Measurements from ENCODE around the gene CHCHD6. TPM values are rescaled to one million over a fixed set of nuclear protein-coding genes. Genes with fewer than 3 reads are reported as not detected.

CHCHD6 gene
- total RNA-seq, 1 experiment from 2014 or later: 36.3 TPM

DNA sequence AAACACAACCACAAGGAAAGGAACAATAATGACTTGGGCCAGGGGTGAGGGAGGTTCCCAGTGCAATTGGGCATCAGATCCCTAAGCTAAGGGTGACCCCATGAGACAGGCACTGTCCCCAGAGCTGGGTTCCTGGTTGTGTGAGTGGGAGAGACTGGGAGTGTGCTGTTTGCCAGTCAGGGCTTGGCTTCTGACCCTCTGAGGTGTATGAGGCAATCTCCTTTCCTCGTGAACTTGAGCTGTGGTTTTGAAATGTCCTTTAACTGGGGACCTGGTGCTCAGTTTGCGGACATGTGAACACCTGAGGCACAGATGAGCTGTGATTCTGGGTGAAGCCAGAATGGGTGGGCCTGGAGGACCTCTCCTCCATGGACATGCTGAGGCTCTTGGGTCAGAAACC, 220.4 kb downstream of the CHCHD6 start:
- H3K9ac ChIP-seq (ENCODE audit: low read length): no peak overlapping the region
- no peak overlapping the region for H3K4me3 ChIP-seq (replicated peaks in 1 of 2; ENCODE audit: low read depth in 1 of 2, low read length in 2 of 2)
- BruUV-seq (replicated peaks): no TSS peak
- no peak for DNase-seq (ENCODE audit: low read depth, low spot score)
- H3K9me2 ChIP-seq (ENCODE audit: insufficient read depth): no peaks in the 10 kb centered on the region
- H3K4me2 ChIP-seq (ENCODE audit: low read length): no peak overlapping the region
- H3K27ac ChIP-seq (ENCODE audit: low read depth, low read length): no peak overlapping the region
- RAD21 ChIA-PET (ENCODE audit: low non-redundant PET in 1 of 2, low total read pairs in 2 of 2, uncharacterized antibody in 2 of 2, unreplicated experiment in 2 of 2): no interaction called here
- no peaks in the 10 kb centered on the region for H3K27me3 ChIP-seq (ENCODE audit: insufficient read depth, low read length)
- no peak for ATAC-seq
- H4K20me1 ChIP-seq (ENCODE audit: insufficient read depth): no peaks in the 10 kb centered on the region
- intact Hi-C loops (cut with micrococcal nuclease): no loop called here
- CTCF ChIA-PET: no interaction called here
- no peaks in the 10 kb centered on the region for H3K9me3 ChIP-seq (ENCODE audit: control insufficient read depth in 1 of 2, insufficient read depth in 1 of 2, low read depth in 1 of 2, low read length in 2 of 2)
- POLR2A ChIA-PET: no interaction called here
- H3K36me3 ChIP-seq (ENCODE audit: control insufficient read depth in 1 of 2, insufficient read depth in 2 of 2, low read length in 2 of 2): no peaks in the 10 kb centered on the region
- TF ChIP-seq YY1 (IDR thresholded peaks at IDR 0.05; ENCODE audit: extremely low read depth, insufficient replicate concordance, low read depth, low read length) (no peak), CBX3 (IDR thresholded peaks at IDR 0.05; ENCODE audit: low read depth) (no peak), TCF7L2 (IDR thresholded peaks at IDR 0.05; ENCODE audit: borderline replicate concordance, extremely low read depth, insufficient read depth, insufficient read length) (no peak), EGR1 (IDR thresholded peaks at IDR 0.05; ENCODE audit: low read depth) (no peak), ZNF274 (IDR thresholded peaks at IDR 0.05; ENCODE audit: low read depth, low read length) (no peak)
- H3K4me1 ChIP-seq (ENCODE audit: control insufficient read depth in 1 of 2, insufficient read depth in 2 of 2, low read length in 2 of 2): peaks cover 5 to 16% of the 10 kb centered on the region in 2 experiments; a peak in 3 of 4 replicates
- H2AFZ ChIP-seq (ENCODE audit: low read depth, low read length, poor library complexity, severe bottlenecking): no peak overlapping the region
- H3K79me2 ChIP-seq (ENCODE audit: insufficient read depth, low read length): no peaks in the 10 kb centered on the region

DNA sequence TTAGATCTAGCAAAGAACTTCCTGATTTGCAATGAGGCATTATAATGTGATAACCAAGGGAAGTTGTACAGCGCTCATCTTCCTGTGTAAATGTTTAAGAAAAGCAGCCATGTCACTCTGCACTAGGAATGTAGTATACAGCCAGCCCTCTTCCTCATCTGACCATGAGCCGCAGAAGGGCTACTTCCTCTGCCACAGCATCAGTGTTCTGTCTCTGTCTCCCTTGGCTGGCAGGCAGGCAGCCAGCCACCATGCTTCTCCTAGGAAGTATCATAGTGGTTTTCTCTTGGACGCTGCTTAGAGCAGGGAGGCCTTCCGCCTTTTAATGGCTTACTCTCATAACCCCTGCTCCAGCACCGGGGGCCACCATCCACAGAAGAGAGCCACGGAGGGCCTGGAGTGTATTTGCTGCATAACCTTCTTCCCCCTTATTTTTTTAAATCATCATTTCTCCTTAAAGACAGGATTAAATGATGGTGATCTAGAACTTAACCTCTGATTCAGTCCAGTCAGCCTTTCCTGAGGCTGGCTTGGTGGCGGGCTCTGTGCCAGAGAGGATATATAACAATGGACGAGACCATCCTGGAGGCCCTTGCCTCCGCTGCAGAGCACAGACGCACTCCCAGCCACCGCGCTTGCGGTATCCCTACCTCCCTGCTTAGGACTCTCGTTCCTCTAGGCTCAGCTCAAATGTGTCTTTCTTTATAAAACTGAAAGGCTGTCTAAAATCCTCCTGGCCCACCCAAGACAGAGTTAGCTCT, 221.6 kb downstream of the CHCHD6 start:
- Histone ChIP-seq H3K4me2 (ENCODE audit: low read length) (no peak overlapping the region), H3K27me3 (ENCODE audit: insufficient read depth, low read length) (no peaks in the 10 kb centered on the region), H3K27ac (ENCODE audit: low read depth, low read length) (no peak overlapping the region), H3K9me3 (ENCODE audit: control insufficient read depth in 1 of 2, insufficient read depth in 1 of 2, low read depth in 1 of 2, low read length in 2 of 2) (no peaks in the 10 kb centered on the region), H3K9ac (ENCODE audit: low read length) (no peak overlapping the region), H3K4me3 (replicated peaks in 1 of 2; ENCODE audit: low read depth in 1 of 2, low read length in 2 of 2) (no peak overlapping the region), H4K20me1 (ENCODE audit: insufficient read depth) (no peaks in the 10 kb centered on the region), H3K36me3 (ENCODE audit: control insufficient read depth in 1 of 2, insufficient read depth in 2 of 2, low read length in 2 of 2) (no peaks in the 10 kb centered on the region), H3K4me1 (ENCODE audit: control insufficient read depth in 1 of 2, insufficient read depth in 2 of 2, low read length in 2 of 2) (peaks cover 5 to 16% of the 10 kb centered on the region in 2 experiments; a peak in 3 of 4 replicates), H2AFZ (ENCODE audit: low read depth, low read length, poor library complexity, severe bottlenecking) (no peak overlapping the region), H3K9me2 (ENCODE audit: insufficient read depth) (no peaks in the 10 kb centered on the region), H3K79me2 (ENCODE audit: insufficient read depth, low read length) (no peaks in the 10 kb centered on the region)
- BruUV-seq (replicated peaks): no TSS peak
- intact Hi-C loops (cut with micrococcal nuclease): no loop called here
- TF ChIP-seq, protein P1, sequence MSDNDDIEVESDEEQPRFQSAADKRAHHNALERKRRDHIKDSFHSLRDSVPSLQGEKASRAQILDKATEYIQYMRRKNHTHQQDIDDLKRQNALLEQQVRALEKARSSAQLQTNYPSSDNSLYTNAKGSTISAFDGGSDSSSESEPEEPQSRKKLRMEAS (IDR thresholded peaks at IDR 0.05): no peak
- no peak for TF ChIP-seq YY1 (IDR thresholded peaks at IDR 0.05; ENCODE audit: extremely low read depth, insufficient replicate concordance, low read depth, low read length)
- no peak for TF ChIP-seq EZH2 (IDR thresholded peaks at IDR 0.05)
- TF ChIP-seq, protein P2, sequence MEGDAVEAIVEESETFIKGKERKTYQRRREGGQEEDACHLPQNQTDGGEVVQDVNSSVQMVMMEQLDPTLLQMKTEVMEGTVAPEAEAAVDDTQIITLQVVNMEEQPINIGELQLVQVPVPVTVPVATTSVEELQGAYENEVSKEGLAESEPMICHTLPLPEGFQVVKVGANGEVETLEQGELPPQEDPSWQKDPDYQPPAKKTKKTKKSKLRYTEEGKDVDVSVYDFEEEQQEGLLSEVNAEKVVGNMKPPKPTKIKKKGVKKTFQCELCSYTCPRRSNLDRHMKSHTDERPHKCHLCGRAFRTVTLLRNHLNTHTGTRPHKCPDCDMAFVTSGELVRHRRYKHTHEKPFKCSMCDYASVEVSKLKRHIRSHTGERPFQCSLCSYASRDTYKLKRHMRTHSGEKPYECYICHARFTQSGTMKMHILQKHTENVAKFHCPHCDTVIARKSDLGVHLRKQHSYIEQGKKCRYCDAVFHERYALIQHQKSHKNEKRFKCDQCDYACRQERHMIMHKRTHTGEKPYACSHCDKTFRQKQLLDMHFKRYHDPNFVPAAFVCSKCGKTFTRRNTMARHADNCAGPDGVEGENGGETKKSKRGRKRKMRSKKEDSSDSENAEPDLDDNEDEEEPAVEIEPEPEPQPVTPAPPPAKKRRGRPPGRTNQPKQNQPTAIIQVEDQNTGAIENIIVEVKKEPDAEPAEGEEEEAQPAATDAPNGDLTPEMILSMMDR (IDR thresholded peaks at IDR 0.05 in 2 of 3, conservative IDR thresholded peaks at IDR 0.05 in 1 of 3; ENCODE audit: borderline replicate concordance in 1 of 3, insufficient read depth in 1 of 3, low read depth in 2 of 3, low read length in 2 of 3): no peak
- no peak for TF ChIP-seq EGR1 (IDR thresholded peaks at IDR 0.05; ENCODE audit: low read depth)
- TF ChIP-seq CEBPB (IDR thresholded peaks at IDR 0.05; ENCODE audit: low read depth): no peak
- TF ChIP-seq, protein P3, sequence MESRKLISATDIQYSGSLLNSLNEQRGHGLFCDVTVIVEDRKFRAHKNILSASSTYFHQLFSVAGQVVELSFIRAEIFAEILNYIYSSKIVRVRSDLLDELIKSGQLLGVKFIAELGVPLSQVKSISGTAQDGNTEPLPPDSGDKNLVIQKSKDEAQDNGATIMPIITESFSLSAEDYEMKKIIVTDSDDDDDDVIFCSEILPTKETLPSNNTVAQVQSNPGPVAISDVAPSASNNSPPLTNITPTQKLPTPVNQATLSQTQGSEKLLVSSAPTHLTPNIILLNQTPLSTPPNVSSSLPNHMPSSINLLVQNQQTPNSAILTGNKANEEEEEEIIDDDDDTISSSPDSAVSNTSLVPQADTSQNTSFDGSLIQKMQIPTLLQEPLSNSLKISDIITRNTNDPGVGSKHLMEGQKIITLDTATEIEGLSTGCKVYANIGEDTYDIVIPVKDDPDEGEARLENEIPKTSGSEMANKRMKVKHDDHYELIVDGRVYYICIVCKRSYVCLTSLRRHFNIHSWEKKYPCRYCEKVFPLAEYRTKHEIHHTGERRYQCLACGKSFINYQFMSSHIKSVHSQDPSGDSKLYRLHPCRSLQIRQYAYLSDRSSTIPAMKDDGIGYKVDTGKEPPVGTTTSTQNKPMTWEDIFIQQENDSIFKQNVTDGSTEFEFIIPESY (IDR thresholded peaks at IDR 0.05; ENCODE audit: extremely low read depth, insufficient replicate concordance, low read length): no peak
- TF ChIP-seq ZFX (IDR thresholded peaks at IDR 0.05): no peak
- TF ChIP-seq ZNF274 (IDR thresholded peaks at IDR 0.05; ENCODE audit: low read depth, low read length): no peak
- no peak for TF ChIP-seq FOSL1 (IDR thresholded peaks at IDR 0.05; ENCODE audit: low read depth)
- TF ChIP-seq POLR2A (IDR thresholded peaks at IDR 0.05; ENCODE audit: borderline replicate concordance, extremely low read depth, insufficient read depth, insufficient read length): no peak
- no peak for TF ChIP-seq SRF (IDR thresholded peaks at IDR 0.05; ENCODE audit: low read depth)
- TF ChIP-seq EZH2phosphoT487 (IDR thresholded peaks at IDR 0.05; ENCODE audit: borderline replicate concordance): no peak
- no peak for TF ChIP-seq ELF1 (IDR thresholded peaks at IDR 0.05; ENCODE audit: borderline replicate concordance, low read depth)
- no peak for TF ChIP-seq JUND (IDR thresholded peaks at IDR 0.05)
- ATAC-seq (no peak), DNase-seq (ENCODE audit: low read depth, low spot score) (no peak)
- CTCF ChIA-PET: no interaction called here
- RAD21 ChIA-PET (ENCODE audit: low non-redundant PET in 1 of 2, low total read pairs in 2 of 2, uncharacterized antibody in 2 of 2, unreplicated experiment in 2 of 2): no interaction called here
- POLR2A ChIA-PET: no interaction called here

Measured in HCT116 (cell line).